Endometrium (tissue), 2 donors: ENCODE results near the gene EI24.

Experiments
- FAIRE-seq: peaks from 2 replicates; lab custom pipeline; 2012; peaks lifted over from hg19 to GRCh38; lab: Jason Lieb, UNC
- donor health status: control.
- donor health status: control.

The EI24 gene

GRCh38 chr11:125627236-125627910 lies 58.1 kb downstream of the EI24 start:
- no peak for FAIRE-seq
